GM23338 (cell line): ENCODE data around the gene MRPL30. TPM values are rescaled to one million over a fixed set of nuclear protein-coding genes. Genes with fewer than 3 reads are reported as not detected.
"Not testable (repeated sequence)": the region's sequence is repeated elsewhere in the genome, so short reads cannot be mapped to it uniquely, and the experiment has no call there.

Source experiments
- ATAC-seq: fragments of 200-7000 bp; cut with Tn5 transposase; 3 replicates; pipeline ENCODE4 v1.9.1; 2020
- DNase-seq: peaks from one replicate; pipeline ENCODE4 v3.0.0-alpha.2; 2015; ENCODE audit warnings: low spot score
- H2AFZ ChIP-seq: fragments of 200-600 bp; sonication (generic); 2 replicates; pipeline ENCODE4 v1.8.0; 2016; ENCODE audit warnings: antibody characterized with exemption, mild to moderate bottlenecking, moderate library complexity
- H3F3A ChIP-seq: fragments of 200-600 bp; sonication (generic); replicated peaks from 2 replicates; pipeline ENCODE4 v1.8.0; 2017; ENCODE audit warnings: antibody characterized with exemption, mixed run types, low read depth
- H3K27ac ChIP-seq: fragments of 200-600 bp; sonication (generic); 2 replicates; pipeline ENCODE4 v1.6.1; 2016; ENCODE audit warnings: low read depth
- H3K27me3 ChIP-seq: fragments of 200-600 bp; sonication (generic); 2 replicates; pipeline ENCODE4 v1.8.0; 2016; ENCODE audit warnings: mild to moderate bottlenecking, mixed run types, moderate library complexity; ENCODE audit not compliant: insufficient read depth
- H3K36me3 ChIP-seq: fragments of 200-600 bp; sonication (generic); 2 replicates; pipeline ENCODE4 v1.8.0; 2016; ENCODE audit warnings: mild to moderate bottlenecking; ENCODE audit not compliant: insufficient read depth
- H3K4me1 ChIP-seq: fragments of 200-600 bp; sonication (generic); 2 replicates; pipeline ENCODE4 v1.8.0; 2016; ENCODE audit warnings: mild to moderate bottlenecking, moderate library complexity; ENCODE audit not compliant: insufficient read depth
- H3K4me2 ChIP-seq: fragments of 200-600 bp; sonication (generic); 2 replicates; pipeline ENCODE4 v1.7.1; 2017; ENCODE audit warnings: mixed run types
- H3K4me3 ChIP-seq: fragments of 200-600 bp; sonication (generic); 2 replicates; pipeline ENCODE4 v1.6.1; 2016; ENCODE audit warnings: mixed run types
- H3K79me2 ChIP-seq: fragments of 200-600 bp; sonication (generic); replicated peaks from 2 replicates; pipeline ENCODE4 v1.8.0; 2017; ENCODE audit warnings: mild to moderate bottlenecking; ENCODE audit not compliant: insufficient read depth
- H3K9me2 ChIP-seq: fragments of 200-600 bp; sonication (generic); 2 replicates; pipeline ENCODE4 v1.8.0; 2017; ENCODE audit not compliant: insufficient read depth
- H4K20me1 ChIP-seq: fragments of 200-600 bp; sonication (generic); replicated peaks from 2 replicates; pipeline ENCODE4 v1.8.0; 2017; ENCODE audit warnings: mild to moderate bottlenecking; ENCODE audit not compliant: insufficient read depth
- H3K27ac Mint-ChIP-seq: 2 replicates; pipeline ENCODE4 v1.8.0; 2020; ENCODE audit warnings: inconsistent platforms, mild to moderate bottlenecking, moderate library complexity, mixed read lengths
- H3K27me3 Mint-ChIP-seq: 3 replicates; pipeline ENCODE4 v1.8.0; 2022; ENCODE audit warnings: low read depth, mild to moderate bottlenecking, moderate library complexity, mixed read lengths, inconsistent platforms; ENCODE audit not compliant: insufficient read depth, poor library complexity
- H3K36me3 Mint-ChIP-seq: 3 replicates; pipeline ENCODE4 v1.8.0; 2021; ENCODE audit warnings: low read depth, mild to moderate bottlenecking, inconsistent platforms, moderate library complexity, mixed read lengths
- H3K4me1 Mint-ChIP-seq: 3 replicates; pipeline ENCODE4 v1.8.0; 2020; ENCODE audit warnings: mild to moderate bottlenecking, inconsistent platforms, mixed read lengths
- H3K4me3 Mint-ChIP-seq: 3 replicates; pipeline ENCODE4 v1.8.0; 2021; ENCODE audit warnings: moderate library complexity, mild to moderate bottlenecking, inconsistent platforms, mixed read lengths
- H3K9me3 Mint-ChIP-seq: 3 replicates; pipeline ENCODE4 v1.8.0; 2020; ENCODE audit warnings: moderate library complexity, mild to moderate bottlenecking, inconsistent platforms, mixed read lengths
- CREB1 ChIP-seq: fragments of 250-450 bp; sonication (Bioruptor Pico); IDR thresholded peaks from 2 replicates; pipeline ENCODE4 v1.5.0; 2020; ENCODE audit warnings: low read depth, mild to moderate bottlenecking, moderate library complexity
- NANOG ChIP-seq: IDR thresholded peaks from 2 replicates; pipeline ENCODE4 v1.6.1; 2016; ENCODE audit warnings: antibody characterized with exemption, borderline replicate concordance
- ZNF114 ChIP-seq: fragments of 250-450 bp; sonication (Bioruptor Pico); IDR thresholded peaks from 2 replicates; pipeline ENCODE4 v1.5.0; 2020; ENCODE audit warnings: mild to moderate bottlenecking, moderate library complexity
- polyA plus RNA-seq: library from polyadenylated mRNA; unstranded; fragments of >200 nt; fragmentation: Nextera tagmentation; extraction: Ambion mirVana; gene quantifications from 2 replicates; pipeline ENCODE4 v1.2.1, GENCODE V29; 2016
- total RNA-seq: library from RNA; depleted of rRNA; stranded (reverse); fragments of >200 nt; shearing (Covaris generic); gene quantifications from 2 replicates; pipeline ENCODE4 v1.2.3, GENCODE V29; 2014
- TF ChIP-seq, protein P1 (sequence below), 2 experiments: fragments of 200-600 bp in 1 of 2; sonication (generic) in 1 of 2; conservative IDR thresholded peaks; 2 replicates each; pipeline versions ENCODE4 v1.5.1 to v1.6.1; 2016 to 2017; ENCODE audit warnings: antibody characterized with exemption in 2 of 2, low read depth in 2 of 2, mild to moderate bottlenecking in 2 of 2, moderate library complexity in 1 of 2

MRPL30 gene
- total and polyA plus RNA-seq, 2 experiments from 2014 or later: 51.4 to 53.7 TPM

GRCh38 chr2:99190548-99190947, 9.6 kb downstream of the MRPL30 start:
- no peaks in the 10 kb centered on the region for H3K4me1 Mint-ChIP-seq
- no peaks in the 10 kb centered on the region for H3F3A ChIP-seq
- H3K9me3 Mint-ChIP-seq: no peaks in the 10 kb centered on the region
- peaks cover 48% of the 10 kb centered on the region for H3K79me2 ChIP-seq
- no peak overlapping the region for H3K27ac ChIP-seq
- no peaks in the 10 kb centered on the region for H3K4me1 ChIP-seq
- H3K4me3 Mint-ChIP-seq: no peak overlapping the region
- no peak overlapping the region for H3K27ac Mint-ChIP-seq
- DNase-seq (peak; percentile 9), ATAC-seq (no peak)
- peaks cover 15% of the 10 kb centered on the region for H4K20me1 ChIP-seq
- H3K36me3 ChIP-seq: peaks cover 31% of the 10 kb centered on the region
- peaks cover 68% of the 10 kb centered on the region for H3K36me3 Mint-ChIP-seq
- H3K27me3 Mint-ChIP-seq: no peaks in the 10 kb centered on the region
- TF ChIP-seq, protein P1, sequence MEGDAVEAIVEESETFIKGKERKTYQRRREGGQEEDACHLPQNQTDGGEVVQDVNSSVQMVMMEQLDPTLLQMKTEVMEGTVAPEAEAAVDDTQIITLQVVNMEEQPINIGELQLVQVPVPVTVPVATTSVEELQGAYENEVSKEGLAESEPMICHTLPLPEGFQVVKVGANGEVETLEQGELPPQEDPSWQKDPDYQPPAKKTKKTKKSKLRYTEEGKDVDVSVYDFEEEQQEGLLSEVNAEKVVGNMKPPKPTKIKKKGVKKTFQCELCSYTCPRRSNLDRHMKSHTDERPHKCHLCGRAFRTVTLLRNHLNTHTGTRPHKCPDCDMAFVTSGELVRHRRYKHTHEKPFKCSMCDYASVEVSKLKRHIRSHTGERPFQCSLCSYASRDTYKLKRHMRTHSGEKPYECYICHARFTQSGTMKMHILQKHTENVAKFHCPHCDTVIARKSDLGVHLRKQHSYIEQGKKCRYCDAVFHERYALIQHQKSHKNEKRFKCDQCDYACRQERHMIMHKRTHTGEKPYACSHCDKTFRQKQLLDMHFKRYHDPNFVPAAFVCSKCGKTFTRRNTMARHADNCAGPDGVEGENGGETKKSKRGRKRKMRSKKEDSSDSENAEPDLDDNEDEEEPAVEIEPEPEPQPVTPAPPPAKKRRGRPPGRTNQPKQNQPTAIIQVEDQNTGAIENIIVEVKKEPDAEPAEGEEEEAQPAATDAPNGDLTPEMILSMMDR (conservative IDR thresholded peaks at IDR 0.05; ENCODE audit: low read depth in 2 of 2): peak; percentile 35 to 45
- TF ChIP-seq ZNF114 (no peak), CREB1 (no peak)
- H3K4me2 ChIP-seq: no peak overlapping the region
- 0 out of 2 replicates have a peak, but pooled peaks cover 2% of the 10 kb centered on the region for H3K9me2 ChIP-seq
- no peaks in the 10 kb centered on the region for H3K27me3 ChIP-seq
- no peak overlapping the region for H3K4me3 ChIP-seq
- no peak overlapping the region for H2AFZ ChIP-seq

- H3K9me3 Mint-ChIP-seq, H3K4me2 ChIP-seq, DNase-seq, H3K27ac ChIP-seq, H2AFZ ChIP-seq, ATAC-seq, H3K9me2 ChIP-seq, H3K27ac Mint-ChIP-seq, H3F3A ChIP-seq, H3K27me3 ChIP-seq, H3K4me1 Mint-ChIP-seq, H3K4me3 Mint-ChIP-seq, H3K27me3 Mint-ChIP-seq, H3K4me3 ChIP-seq, H3K4me1 ChIP-seq: not testable (repeated sequence)
- Histone ChIP-seq H4K20me1 (peaks cover 17% of the 10 kb centered on the region), H3K79me2 (peaks cover 30% of the 10 kb centered on the region), H3K36me3 (peaks cover 42% of the 10 kb centered on the region)
- H3K36me3 Mint-ChIP-seq: peaks cover 74% of the 10 kb centered on the region
Measured at GRCh38 chr2:99192364-99192763, 11.4 kb downstream of the MRPL30 start.

GRCh38 chr2:99198103-99198841, 17.3 kb downstream of the MRPL30 start:
- Histone ChIP-seq H3K4me1 (no peaks in the 10 kb centered on the region), H3K79me2 (no peaks in the 10 kb centered on the region), H3K36me3 (peaks cover 21% of the 10 kb centered on the region), H3K9me2 (no peaks in the 10 kb centered on the region; the same call in 1 of the 2 replicates), H3F3A (no peaks in the 10 kb centered on the region), H3K27me3 (no peaks in the 10 kb centered on the region), H3K4me2 (no peak overlapping the region), H2AFZ (no peak overlapping the region), H4K20me1 (0 out of 2 replicates have a peak, but pooled peaks cover 4% of the 10 kb centered on the region), H3K4me3 (no peak overlapping the region), H3K27ac (no peak overlapping the region)
- TF ChIP-seq, protein P1 (conservative IDR thresholded peaks at IDR 0.05; ENCODE audit: low read depth in 2 of 2): 0 out of 4 replicates have a peak, but pooled peaks of 1 of the 2 experiments have one; percentile 13
- no peak for TF ChIP-seq NANOG
- peaks cover 5% of the 10 kb centered on the region for H3K27me3 Mint-ChIP-seq
- H3K9me3 Mint-ChIP-seq: peaks cover 12% of the 10 kb centered on the region
- no peak overlapping the region for H3K4me3 Mint-ChIP-seq
- no peaks in the 10 kb centered on the region for H3K4me1 Mint-ChIP-seq
- no peak overlapping the region for H3K27ac Mint-ChIP-seq
- H3K36me3 Mint-ChIP-seq: peaks cover 44% of the 10 kb centered on the region
- DNase-seq (no peak), ATAC-seq (no peak)
